CD14-positive monocyte (primary cell): ENCODE measurements around the gene ZDHHC13. TPM values are rescaled to one million over a fixed set of nuclear protein-coding genes. Genes with fewer than 3 reads are reported as not detected.
"Not testable (repeated sequence)": the region's sequence is repeated elsewhere in the genome, so short reads cannot be mapped to it uniquely, and the experiment has no call there.

ENCODE experiments used
- DNase-seq, 3 donors: peaks; one replicate each; pipeline ENCODE4 v3.0.0-alpha.2; 2011 to 2022
- H2AFZ ChIP-seq: 2 replicates; pipeline ENCODE4 v1.6.0; 2012; ENCODE audit warnings: mild to moderate bottlenecking, low read depth, low read length, inconsistent platforms; ENCODE audit not compliant: insufficient read depth, poor library complexity, severe bottlenecking
- H3K27ac ChIP-seq, 2 donors: 1 replicate in 1 of 2; 2 replicates in 1 of 2; pipeline ENCODE4 v1.5.1; 2012 to 2013; ENCODE audit warnings: low read length in 2 of 2, control low read depth in 1 of 2, inconsistent platforms in 1 of 2, low read depth in 1 of 2, mild to moderate bottlenecking in 1 of 2
- H3K27me3 ChIP-seq, 2 donors: one replicate each; pipeline versions ENCODE4 v1.6.0 to v1.6.1; 2011 to 2013; ENCODE audit warnings: low read length in 2 of 2; ENCODE audit not compliant: control insufficient read depth in 2 of 2, insufficient read depth in 2 of 2
- H3K36me3 ChIP-seq, 2 donors: replicated peaks in 1 of 2; 1 replicate in 1 of 2; 2 replicates in 1 of 2; pipeline versions ENCODE4 v1.5.1 to v1.6.1; 2012 to 2013; ENCODE audit warnings: low read length in 2 of 2, control low read depth in 1 of 2, inconsistent platforms in 1 of 2, mild to moderate bottlenecking in 1 of 2; ENCODE audit not compliant: insufficient read depth in 2 of 2, control insufficient read depth in 1 of 2
- H3K4me1 ChIP-seq, 2 donors: 1 replicate in 1 of 2; 2 replicates in 1 of 2; pipeline versions ENCODE4 v1.5.1 to v1.6.1; 2012 to 2013; ENCODE audit warnings: low read length in 2 of 2, control low read depth in 1 of 2, inconsistent platforms in 1 of 2, mild to moderate bottlenecking in 1 of 2, moderate library complexity in 1 of 2; ENCODE audit not compliant: insufficient read depth in 2 of 2, control insufficient read depth in 1 of 2
- H3K4me2 ChIP-seq: replicated peaks from 2 replicates; pipeline ENCODE3; 2012; ENCODE audit warnings: low read length, moderate library complexity, mild to moderate bottlenecking; ENCODE audit not compliant: poor library complexity, severe bottlenecking; ENCODE audit errors: extremely low read depth
- H3K4me3 ChIP-seq, 3 experiments: fragments of 200-600 bp in 1 of 3; sonication (generic) in 1 of 3; replicated peaks in 1 of 3; 1 replicate in 2 of 3; 2 replicates in 1 of 3; pipeline ENCODE4 v1.5.1; 2011 to 2013; ENCODE audit warnings: low read length in 3 of 3, mild to moderate bottlenecking in 3 of 3, control low read depth in 2 of 3, low read depth in 2 of 3, inconsistent platforms in 1 of 3, moderate library complexity in 1 of 3
- H3K79me2 ChIP-seq: 2 replicates; pipeline ENCODE4 v1.6.0; 2012; ENCODE audit warnings: mild to moderate bottlenecking, control low read depth, inconsistent platforms, low read length, moderate library complexity; ENCODE audit not compliant: insufficient read depth
- H3K9ac ChIP-seq: 2 replicates; pipeline ENCODE4 v1.6.0; 2017; ENCODE audit warnings: low read length, mild to moderate bottlenecking; ENCODE audit not compliant: insufficient read depth, poor library complexity, severe bottlenecking
- H3K9me3 ChIP-seq, 2 donors: replicated peaks in 1 of 2; 1 replicate in 1 of 2; 2 replicates in 1 of 2; pipeline versions ENCODE4 v1.5.1 to v1.6.1; 2012 to 2013; ENCODE audit warnings: low read length in 2 of 2, control low read depth in 1 of 2; ENCODE audit not compliant: control insufficient read depth in 1 of 2, insufficient read depth in 1 of 2
- H4K20me1 ChIP-seq: 2 replicates; pipeline ENCODE4 v1.6.0; 2012; ENCODE audit warnings: mild to moderate bottlenecking, low read length, control low read depth, moderate library complexity; ENCODE audit not compliant: insufficient read depth
- H3K27ac Mint-ChIP-seq, 7 donors: one replicate each; pipeline ENCODE4 v1.8.0; 2020; ENCODE audit warnings: mild to moderate bottlenecking in 7 of 7, mixed read lengths in 7 of 7, moderate library complexity in 6 of 7, inconsistent platforms in 2 of 7
- H3K27me3 Mint-ChIP-seq, 3 donors: one replicate each; pipeline ENCODE4 v1.8.0; 2021 to 2022; ENCODE audit warnings: low read depth in 3 of 3, mild to moderate bottlenecking in 3 of 3, mixed read lengths in 3 of 3, moderate library complexity in 3 of 3, inconsistent platforms in 1 of 3
- H3K36me3 Mint-ChIP-seq, 2 donors: one replicate each; pipeline ENCODE4 v1.8.0; 2020; ENCODE audit warnings: mixed read lengths in 2 of 2, inconsistent platforms in 1 of 2, mild to moderate bottlenecking in 1 of 2
- H3K4me1 Mint-ChIP-seq: one replicate; pipeline ENCODE4 v1.8.0; 2020; ENCODE audit warnings: mild to moderate bottlenecking, mixed read lengths
- H3K4me3 Mint-ChIP-seq, 2 donors: one replicate each; pipeline ENCODE4 v1.8.0; 2020; ENCODE audit warnings: mild to moderate bottlenecking in 2 of 2, mixed read lengths in 2 of 2, moderate library complexity in 1 of 2
- H3K9me3 Mint-ChIP-seq, 7 donors: one replicate each; pipeline ENCODE4 v1.8.0; 2020 to 2022; ENCODE audit warnings: mixed read lengths in 7 of 7, mild to moderate bottlenecking in 6 of 7, moderate library complexity in 6 of 7, inconsistent platforms in 2 of 7
- WGBS: methylation state at CpG from one replicate; pipeline ENCODE4 v1.1.5; 2013; ENCODE audit warnings: missing lambda C conversion rate; ENCODE audit not compliant: insufficient coverage; 5-methylcytosine and 5-hydroxymethylcytosine counted together
- intact Hi-C, 2 donors: fragments of 100-400 bp; cut with micrococcal nuclease; formaldehyde crosslinking; loops; one replicate each; pipeline versions ENCODE4 v1.15.0 to v1.15.1; 2023
- polyA plus RNA-seq, 3 donors: library from polyadenylated mRNA; depleted of rRNA in 1 of 3; unstranded in 2 of 3; stranded (reverse) in 1 of 3; fragments of 300-500 nt in 2 of 3; fragments of >200 nt in 1 of 3; fragmentation: Illumina TruSeq in 2 of 3; gene quantifications; 1 replicate in 2 of 3; 2 replicates in 1 of 3; pipeline ENCODE4 v1.2.3, GENCODE V29; 2012 to 2021
- TF ChIP-seq, protein P1 (sequence below): fragments of 200-600 bp; IDR thresholded peaks from one replicate; pipeline ENCODE4 v1.8.0; 2022; ENCODE audit warnings: antibody characterized with exemption, mild to moderate bottlenecking

ZDHHC13 gene
- polyA plus RNA-seq, 3 donors = 5.6 to 7.5 (median 5.6) TPM

DNA sequence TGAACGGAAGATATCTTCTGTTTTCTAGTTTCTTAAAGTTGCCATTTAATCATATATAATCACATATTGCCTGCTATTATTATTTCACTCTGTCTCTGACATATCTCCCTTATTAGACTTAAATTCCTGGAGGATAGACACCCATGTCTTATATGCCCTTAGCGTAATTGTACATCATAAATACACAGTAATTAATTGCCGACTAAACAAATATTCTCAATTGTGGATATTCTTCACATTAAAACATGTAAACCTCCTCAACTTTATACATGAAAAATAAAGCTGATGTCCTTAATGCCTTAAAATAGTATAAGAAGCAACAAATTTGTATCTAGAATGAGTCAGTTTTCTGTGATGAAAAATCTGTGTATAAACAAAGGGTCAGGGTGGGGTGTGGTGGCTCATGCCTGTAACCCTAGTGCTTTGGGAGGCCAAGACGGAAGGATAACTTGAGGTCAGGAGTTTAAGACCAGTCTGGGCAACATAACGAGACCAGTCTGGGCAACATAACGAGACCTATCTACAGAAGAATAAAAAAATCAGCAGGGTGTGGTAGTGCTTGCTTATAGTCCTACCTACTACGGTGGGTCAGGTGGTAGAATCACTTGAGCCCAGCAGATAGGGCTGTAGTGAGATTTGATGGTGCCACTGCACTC is 6.1 kb downstream of the ZDHHC13 start:
- no peaks in the 10 kb centered on the region for H4K20me1 ChIP-seq
- no peak overlapping the region for H3K9ac ChIP-seq
- H3K9me3 ChIP-seq = no peaks in the 10 kb centered on the region
- TF ChIP-seq, protein P1, sequence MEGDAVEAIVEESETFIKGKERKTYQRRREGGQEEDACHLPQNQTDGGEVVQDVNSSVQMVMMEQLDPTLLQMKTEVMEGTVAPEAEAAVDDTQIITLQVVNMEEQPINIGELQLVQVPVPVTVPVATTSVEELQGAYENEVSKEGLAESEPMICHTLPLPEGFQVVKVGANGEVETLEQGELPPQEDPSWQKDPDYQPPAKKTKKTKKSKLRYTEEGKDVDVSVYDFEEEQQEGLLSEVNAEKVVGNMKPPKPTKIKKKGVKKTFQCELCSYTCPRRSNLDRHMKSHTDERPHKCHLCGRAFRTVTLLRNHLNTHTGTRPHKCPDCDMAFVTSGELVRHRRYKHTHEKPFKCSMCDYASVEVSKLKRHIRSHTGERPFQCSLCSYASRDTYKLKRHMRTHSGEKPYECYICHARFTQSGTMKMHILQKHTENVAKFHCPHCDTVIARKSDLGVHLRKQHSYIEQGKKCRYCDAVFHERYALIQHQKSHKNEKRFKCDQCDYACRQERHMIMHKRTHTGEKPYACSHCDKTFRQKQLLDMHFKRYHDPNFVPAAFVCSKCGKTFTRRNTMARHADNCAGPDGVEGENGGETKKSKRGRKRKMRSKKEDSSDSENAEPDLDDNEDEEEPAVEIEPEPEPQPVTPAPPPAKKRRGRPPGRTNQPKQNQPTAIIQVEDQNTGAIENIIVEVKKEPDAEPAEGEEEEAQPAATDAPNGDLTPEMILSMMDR = no peak
- H3K79me2 ChIP-seq = peaks cover 24% of the 10 kb centered on the region
- H3K36me3 Mint-ChIP-seq = peaks cover 25 to 31% of the 10 kb centered on the region in 2 donors
- H3K27ac ChIP-seq = no peak overlapping the region
- H3K27me3 Mint-ChIP-seq = no peaks in the 10 kb centered on the region
- H3K4me2 ChIP-seq = no peak overlapping the region
- H3K4me3 Mint-ChIP-seq = no peak overlapping the region
- peaks cover 6 to 14% of the 10 kb centered on the region in 2 donors for H3K4me1 ChIP-seq
- DNase-seq = no peak
- peaks cover 3 to 21% of the 10 kb centered on the region in 2 donors for H3K36me3 ChIP-seq
- WGBS = 92% methylated on average over 2 of the region's 7 CpGs
- H3K9me3 Mint-ChIP-seq = peaks cover 0 to 6% (median 2%) of the 10 kb centered on the region in 7 donors
- H2AFZ ChIP-seq = no peak overlapping the region
- H3K4me3 ChIP-seq = no peak overlapping the region
- intact Hi-C loops = no loop called here
- no peak overlapping the region for H3K27ac Mint-ChIP-seq
- H3K4me1 Mint-ChIP-seq = peaks cover 37% of the 10 kb centered on the region
- no peaks in the 10 kb centered on the region for H3K27me3 ChIP-seq

DNA sequence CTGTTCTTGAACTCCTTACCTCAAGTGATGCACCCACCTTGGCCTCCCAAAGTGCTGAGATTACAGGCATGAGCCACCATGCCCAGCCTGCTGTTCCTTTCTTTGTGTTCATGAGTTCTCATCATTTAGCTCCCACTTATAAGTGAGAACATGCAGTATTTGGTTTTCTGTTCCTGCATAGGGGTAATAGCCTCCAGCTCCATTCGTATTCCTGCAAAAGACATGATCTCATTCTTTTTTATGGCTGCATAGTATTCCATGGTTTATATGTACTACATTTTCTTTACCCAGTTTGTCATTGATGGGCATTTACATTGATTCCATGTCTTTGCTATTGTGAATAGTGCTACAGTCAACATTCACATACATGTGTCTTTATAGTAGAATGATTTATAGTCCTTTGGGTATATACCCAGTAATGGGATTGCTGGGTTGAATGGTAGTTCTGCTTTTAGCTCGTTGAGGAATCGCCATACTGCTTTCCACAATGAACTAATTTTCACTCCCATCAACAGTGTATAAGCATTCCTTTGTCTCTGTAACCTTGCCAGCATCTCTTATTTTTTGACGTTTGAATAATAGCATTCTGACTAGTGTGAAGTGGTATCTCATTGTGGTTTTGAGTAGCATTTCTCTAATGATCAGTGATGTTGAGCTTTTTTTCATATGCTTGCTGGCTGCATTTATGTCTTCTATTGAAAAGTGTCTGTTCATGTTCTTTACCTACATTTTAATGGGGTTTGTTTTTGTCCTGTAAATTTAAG is 9.8 kb downstream of the ZDHHC13 start:
- peaks cover 15% of the 10 kb centered on the region for H3K79me2 ChIP-seq
- H2AFZ ChIP-seq, H3K27me3 ChIP-seq, H3K4me1 Mint-ChIP-seq, DNase-seq, H4K20me1 ChIP-seq, H3K27me3 Mint-ChIP-seq, H3K4me1 ChIP-seq, H3K4me3 ChIP-seq, H3K9ac ChIP-seq, H3K4me3 Mint-ChIP-seq, H3K27ac ChIP-seq, H3K4me2 ChIP-seq, H3K9me3 ChIP-seq, intact Hi-C loops: not testable (repeated sequence)
- no CpG with 5 or more reads among the region's 4 CpGs for WGBS
- Mint-ChIP-seq H3K36me3 (peaks cover 32 to 49% of the 10 kb centered on the region in 2 donors), H3K9me3 (peaks cover 3 to 25% (median 14%) of the 10 kb centered on the region in 7 donors), H3K27ac (peak overlapping the region in 1 of 7 donors; percentile 23)
- peaks cover 3 to 28% of the 10 kb centered on the region in 2 donors for H3K36me3 ChIP-seq
